Cardiac fibroblast (primary cell): Measurements from ENCODE around the gene SH2D4B.

Experiments
- DNase-seq, 2 donors: peaks; one replicate each; pipeline versions ENCODE4 v3.0.0 to v3.0.0-alpha.2; 2010; ENCODE audit warnings: low read depth in 2 of 2
- H3K4me3 ChIP-seq, 2 donors: replicated peaks in 1 of 2; 1 replicate in 1 of 2; 2 replicates in 1 of 2; pipeline ENCODE4 v1.5.1; 2011; ENCODE audit warnings: low read depth in 2 of 2, low read length in 2 of 2, mild to moderate bottlenecking in 2 of 2, moderate library complexity in 1 of 2
- CTCF ChIP-seq: IDR thresholded peaks from one replicate; pipeline ENCODE4 v1.5.1; 2011; ENCODE audit warnings: low read depth, mild to moderate bottlenecking, low read length, inconsistent platforms

SH2D4B gene

GRCh38 chr10:80520661-80521470, 16.8 kb upstream of the SH2D4B start:
- H3K4me3 ChIP-seq, result no peak overlapping the region
- DNase-seq, result no peak
- TF ChIP-seq CTCF, result no peak

GRCh38 chr10:80522756-80523363, 14.8 kb upstream of the SH2D4B start:
- no peak for TF ChIP-seq CTCF
- H3K4me3 ChIP-seq, result no peak overlapping the region
- DNase-seq, result no peak

- TF ChIP-seq CTCF, result no peak
- H3K4me3 ChIP-seq, result no peak overlapping the region
- no peak for DNase-seq
Observed at GRCh38 chr10:80523773-80524172, 13.9 kb upstream of the SH2D4B start.

- no peak for DNase-seq
- no peak overlapping the region for H3K4me3 ChIP-seq
- TF ChIP-seq CTCF, result no peak
Observed at GRCh38 chr10:80524190-80524909, 13.4 kb upstream of the SH2D4B start.

GRCh38 chr10:80526218-80526617, 11.5 kb upstream of the SH2D4B start:
- TF ChIP-seq CTCF, result no peak
- H3K4me3 ChIP-seq, result no peak overlapping the region
- no peak for DNase-seq

GRCh38 chr10:80526742-80527141, 11.0 kb upstream of the SH2D4B start:
- no peak for DNase-seq
- no peak overlapping the region for H3K4me3 ChIP-seq
- no peak for TF ChIP-seq CTCF
